ENCODE data around the gene DGKG.

The DGKG gene

DNA sequence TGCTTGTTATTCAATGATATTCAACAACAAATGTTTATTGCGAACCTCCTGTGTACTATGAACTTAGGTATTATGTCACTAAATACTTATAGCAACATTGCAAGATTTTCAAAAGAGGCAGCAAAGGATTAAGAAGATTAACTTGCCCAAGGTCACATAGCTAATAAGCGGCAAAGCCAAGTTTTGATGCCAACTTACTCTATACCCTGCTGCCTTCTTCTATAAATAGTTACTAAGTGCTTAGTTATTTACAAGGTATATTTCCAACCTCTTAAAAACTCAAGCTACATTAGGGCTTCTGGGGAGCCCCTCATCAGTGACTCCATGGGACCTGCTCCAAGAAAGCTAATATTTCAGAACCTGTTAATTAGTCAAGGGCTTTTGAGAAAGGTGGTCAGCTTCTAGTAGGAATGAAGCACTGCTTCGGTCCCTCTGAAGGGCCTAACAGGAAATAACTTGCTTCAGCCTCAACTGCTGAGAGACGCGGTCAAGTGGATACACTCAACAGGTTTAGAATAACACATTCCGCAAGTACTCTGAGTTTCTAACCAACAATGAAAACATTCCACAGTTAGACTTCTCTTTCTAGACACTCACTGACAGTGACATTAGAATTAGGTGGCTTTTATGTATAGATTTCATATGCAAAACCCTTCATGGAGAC is 125.5 kb downstream of the DGKG start:
- no peak for DNase-seq

DNA sequence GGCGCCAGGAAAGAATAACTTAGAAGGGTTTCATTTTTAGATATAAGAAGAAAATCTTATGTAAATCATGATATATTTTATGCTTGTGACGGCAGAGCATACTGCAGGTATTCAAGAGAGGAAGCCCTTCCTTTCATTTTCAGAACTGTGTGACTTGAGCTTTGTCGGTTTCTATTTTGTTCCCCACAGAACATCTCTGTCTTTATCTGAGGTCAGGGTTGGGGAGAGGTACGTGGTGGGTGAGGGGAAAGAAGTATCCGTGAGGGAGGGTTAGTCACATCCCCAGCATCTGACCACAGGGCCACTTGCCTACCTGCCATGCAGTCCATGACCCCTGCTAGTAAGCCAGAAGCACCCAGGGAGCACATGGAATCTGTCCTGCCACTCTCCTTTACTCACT is 126.5 kb downstream of the DGKG start:
- no peak for DNase-seq

DNA sequence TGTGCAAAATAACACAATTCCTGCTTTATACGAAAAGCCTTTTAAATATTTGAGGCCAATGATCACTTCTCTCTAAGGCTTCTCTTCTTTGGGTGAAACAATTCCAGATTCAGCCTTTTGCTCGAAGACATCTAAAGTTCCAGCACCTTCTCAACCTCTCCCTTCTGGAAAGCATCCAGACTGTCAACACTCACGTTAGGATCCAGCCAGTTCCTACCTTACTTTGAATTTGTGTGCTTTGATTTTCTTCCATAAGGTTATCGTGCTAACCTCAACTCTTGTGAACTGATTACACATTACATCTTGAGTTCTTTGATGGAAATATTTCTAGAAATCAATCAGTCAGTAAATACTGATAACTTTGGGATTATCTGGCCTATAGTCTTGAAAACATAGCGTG is 127.9 kb downstream of the DGKG start:
- DNase-seq: no peak

DNA sequence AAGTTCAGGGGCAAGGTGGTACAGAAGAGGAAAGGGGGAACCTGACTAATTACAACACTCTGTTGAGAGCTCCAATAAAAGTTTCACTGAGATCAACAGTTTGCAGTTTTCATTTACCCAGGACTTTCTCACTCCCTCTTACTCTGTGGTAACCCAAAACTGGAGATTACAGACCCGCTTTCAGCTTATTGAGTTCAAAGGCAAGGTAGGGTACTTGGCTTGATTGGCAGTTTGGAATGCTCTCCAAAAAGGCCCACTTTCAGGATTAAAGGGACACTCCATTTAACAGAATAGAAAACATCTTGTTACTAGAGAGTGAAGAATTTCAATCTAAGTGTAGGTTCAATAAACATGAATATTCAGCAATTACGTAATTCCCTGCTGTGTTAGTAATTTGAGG is 135.6 kb downstream of the DGKG start:
- no peak for DNase-seq

DNA sequence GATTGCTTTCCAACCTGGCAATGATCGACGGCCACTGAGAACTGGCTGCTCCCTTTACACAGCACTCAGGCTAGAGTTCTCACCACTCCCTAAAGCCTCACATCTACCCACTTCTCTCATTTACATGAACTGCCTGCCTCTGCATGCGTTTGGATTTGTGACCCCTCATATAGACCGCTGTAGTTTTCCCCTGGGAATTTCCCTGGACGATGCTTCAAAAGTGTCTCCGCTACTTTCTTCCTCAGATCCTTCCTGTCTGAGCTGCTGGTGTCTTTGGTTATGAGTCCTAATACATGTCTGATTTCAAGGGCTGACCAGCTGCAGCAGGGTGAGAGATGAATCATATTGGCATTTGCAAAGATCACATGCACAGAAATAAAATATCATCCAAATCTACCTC is 136.4 kb downstream of the DGKG start:
- DNase-seq: no peak

DNA sequence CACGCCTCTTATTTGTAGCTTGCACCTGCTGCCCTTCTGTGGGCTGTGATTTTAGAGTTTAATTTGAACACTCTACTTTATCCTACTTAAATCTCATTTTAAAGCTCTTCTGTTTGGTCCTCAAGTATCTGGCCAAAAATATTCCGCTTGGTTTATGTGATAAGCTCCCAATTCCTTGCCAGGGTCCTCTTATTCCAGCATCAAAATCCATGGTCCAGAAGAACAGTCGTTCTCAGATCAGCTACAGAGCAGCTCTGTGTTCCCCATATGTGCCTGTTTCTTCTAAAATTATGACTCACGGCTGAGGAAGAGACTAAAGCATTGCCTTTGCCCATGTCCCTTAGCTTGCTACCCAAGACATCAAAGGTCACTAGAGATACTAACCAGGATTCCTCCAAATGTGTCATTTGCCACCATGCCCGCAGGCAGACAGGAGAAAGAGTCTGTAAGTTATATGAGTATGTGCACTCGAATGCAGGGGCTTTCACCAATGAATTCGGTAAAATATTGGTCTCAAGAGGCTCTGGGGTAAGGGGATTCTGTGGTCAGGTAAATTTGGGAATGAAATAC is 137.9 kb downstream of the DGKG start:
- no peak for DNase-seq

DNA sequence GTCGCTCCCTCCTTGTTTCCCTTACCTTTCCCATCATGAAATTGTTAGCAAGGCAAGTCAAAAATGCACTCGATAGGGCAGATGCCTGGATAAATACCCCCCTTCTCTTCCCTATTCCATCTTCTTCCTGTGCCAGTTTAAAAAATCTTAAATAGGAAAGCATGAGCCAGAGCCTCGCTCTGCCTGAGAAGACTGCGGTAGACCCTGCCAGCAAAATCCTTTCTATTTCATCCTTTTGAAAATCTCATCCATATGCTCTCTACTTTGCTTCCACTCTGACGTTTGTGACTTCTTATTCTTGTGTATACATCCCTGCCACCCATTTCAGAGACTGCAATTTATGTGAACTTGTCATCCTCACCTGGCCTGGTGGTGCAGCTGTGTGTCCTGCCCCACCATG is 138.6 kb downstream of the DGKG start:
- DNase-seq: no peak

DNA sequence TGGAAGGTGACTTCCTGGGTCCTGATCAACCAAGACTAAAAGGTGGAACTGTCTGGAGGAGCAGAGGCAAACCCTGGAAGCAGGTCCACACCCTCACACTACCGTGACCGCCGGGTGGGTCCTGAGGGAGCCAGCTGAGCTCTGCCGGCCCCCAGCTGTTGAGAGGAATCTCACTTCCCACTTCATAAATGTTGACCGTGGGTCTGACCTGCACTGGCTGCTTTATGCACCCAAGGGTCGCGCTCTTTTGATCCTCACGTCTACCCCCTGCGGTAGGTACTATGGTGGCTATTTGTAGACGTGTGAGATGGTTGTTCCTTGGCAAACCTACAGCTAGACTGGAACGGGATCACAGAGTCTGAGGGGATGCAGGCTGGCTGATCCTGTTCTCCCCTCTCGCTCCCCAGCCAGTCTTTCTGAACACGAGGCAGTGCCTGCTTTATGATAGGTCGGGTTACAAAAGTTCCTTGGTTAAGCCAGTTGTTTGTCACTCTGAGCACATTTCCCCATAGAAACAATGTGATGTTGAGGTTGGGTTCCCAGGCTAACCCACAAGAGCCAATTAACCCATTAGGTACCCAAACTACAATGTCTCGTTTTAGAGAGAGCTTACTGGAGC is 140.2 kb downstream of the DGKG start:
- DNase-seq: no peak

DNA sequence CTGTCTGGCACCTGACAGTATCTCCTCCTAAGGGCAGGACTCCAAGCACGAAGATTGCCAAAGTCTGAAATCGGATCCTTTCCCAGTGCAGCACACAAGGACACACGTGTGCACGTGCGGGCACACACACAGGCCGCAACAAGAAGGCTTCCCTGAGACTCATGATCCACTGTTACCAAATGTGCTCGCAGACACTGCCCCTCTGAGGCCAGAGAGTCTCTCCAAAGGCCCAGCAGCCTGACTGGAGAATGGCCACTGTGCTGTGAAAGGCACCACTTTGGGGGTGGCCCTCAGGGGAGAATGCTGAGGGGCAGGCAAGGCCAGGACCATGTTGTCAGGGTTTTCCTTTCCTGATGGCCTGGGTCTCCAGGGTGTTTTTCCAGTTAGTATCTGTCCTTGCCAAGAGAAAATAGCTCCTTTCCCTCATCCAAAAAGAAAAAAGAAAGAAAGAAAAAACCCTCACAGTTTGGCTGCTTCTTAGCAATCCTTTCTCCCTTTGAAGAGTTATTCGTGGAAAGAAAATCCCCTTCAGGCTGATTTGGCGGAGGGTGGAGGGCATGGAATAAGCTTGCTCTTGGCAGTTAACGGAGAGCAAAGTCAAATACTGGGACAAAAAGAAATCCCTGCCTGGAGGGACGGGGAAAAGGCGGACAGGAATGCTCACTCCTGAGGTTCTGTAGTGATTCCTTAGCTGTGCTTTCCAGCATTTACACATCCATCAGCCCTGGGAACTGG is 141.0 kb downstream of the DGKG start:
- no peak for DNase-seq

DNA sequence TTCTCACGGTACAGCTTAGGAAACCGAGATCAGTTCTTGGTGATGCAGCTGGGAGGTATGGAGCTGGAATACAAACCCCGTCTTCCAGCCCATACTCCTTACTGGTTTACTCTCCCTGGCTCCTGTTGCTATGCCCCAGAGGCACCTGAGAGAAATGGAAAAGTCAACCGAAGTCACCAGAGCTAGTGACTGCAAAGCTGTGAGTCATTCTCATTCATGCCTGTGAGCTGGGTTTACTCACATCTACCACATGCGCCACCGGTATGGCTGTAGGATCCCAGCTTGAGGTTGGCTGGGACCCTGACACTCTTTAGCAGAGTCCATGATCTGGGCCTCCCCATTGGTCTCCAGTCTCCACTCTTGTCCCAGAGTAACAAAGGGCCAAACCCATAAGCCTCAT is 141.7 kb downstream of the DGKG start:
- DNase-seq: no peak

DNA sequence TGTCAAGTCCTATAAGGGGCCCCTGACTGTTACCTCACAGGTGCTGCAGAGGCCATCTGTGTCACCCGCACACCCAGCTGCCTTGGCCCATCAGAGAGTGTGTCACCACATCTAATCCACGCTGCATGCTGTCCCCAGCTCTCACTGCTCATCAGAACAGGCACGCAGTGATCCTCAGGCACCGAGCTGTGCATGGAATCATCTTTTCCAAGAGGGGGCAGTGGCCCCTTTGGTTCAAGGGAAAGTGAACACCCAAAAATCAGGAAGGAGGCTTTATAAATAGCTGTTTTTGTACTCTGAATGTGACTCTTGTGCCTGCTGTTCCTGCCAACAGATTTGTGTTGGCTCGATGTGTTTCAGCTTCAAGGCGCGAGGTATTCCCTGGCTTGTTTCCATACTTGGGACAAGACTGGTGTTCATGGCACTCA is 142.8 kb downstream of the DGKG start:
- DNase-seq: no peak

DNA sequence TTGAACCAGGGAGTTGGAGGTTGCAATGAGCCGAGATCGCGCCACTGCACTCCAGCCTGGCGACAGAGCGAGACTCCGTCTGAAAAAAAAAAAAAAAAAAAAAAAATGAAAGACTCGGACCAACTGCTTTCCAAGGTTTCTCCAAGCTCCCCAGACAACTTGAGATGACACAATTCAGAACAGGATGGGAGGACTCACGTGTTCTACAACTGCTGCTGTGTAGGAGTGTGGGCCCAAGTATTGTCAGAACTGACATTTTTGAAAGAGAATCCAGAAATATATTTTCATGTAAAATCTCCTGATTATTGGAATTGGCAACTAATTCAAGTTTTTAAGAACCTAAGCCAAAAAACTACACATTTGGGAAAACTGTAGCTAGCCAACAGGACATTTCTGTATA is 143.6 kb downstream of the DGKG start:
- DNase-seq: no peak

DNA sequence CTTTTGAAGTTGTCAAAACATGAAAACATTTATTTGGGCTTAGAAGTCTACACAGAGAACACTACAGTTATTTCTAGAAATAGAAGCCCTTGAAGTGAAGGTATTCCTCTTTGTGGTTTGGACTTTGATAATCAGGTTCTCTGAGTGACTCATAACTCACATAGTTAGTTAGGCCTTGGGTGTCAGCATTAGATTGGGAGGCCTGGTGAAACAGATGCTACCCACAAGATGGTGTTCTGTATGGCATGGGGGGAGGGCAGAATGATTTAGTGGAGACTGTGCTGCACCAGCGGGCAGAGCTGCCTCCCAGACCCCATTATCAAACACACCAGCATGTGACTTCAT is 144.2 kb downstream of the DGKG start:
- DNase-seq: no peak

DNA sequence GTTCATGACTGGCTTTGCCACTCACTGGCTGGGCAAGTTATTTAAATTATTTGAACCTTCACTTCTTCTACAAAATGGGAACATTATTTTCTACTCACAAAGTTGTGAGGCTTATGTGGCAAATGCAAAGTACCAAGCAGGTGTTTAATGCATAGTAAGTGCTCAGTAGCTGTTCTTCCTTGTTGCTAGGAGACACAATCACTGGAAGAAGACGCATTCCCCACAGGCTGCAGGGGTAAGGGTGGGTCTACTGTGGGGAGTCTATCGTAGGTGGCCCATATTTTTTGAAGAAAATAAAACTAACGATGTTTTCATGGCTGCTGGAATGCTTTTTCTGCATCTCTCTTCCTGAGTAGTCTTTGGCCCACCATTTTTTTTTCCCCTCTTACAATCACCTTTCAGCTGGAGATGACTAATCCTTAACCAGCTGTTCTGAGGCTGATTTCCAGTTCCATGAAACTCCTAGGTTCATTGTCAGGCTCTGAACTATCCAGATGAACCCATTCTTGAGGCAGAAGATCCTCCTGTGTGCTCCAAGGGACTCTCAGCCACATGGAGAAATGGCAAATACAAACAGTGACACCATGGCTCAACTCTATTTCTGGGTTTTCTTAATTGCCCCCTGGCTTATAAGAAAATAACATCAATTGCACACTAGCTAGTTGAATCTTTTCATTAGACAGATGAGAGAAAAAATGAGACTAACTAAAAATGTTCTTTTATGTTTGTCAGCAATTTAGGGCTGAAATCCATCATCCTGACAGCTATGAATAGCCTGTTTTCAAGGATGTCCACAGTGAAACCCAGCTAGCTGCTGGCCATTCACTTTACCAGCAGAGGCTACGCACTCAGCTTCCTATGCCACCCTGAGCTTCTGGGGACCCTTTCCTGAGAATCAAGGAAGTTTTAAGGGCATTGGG is 144.9 kb downstream of the DGKG start:
- DNase-seq: no peak

DNA sequence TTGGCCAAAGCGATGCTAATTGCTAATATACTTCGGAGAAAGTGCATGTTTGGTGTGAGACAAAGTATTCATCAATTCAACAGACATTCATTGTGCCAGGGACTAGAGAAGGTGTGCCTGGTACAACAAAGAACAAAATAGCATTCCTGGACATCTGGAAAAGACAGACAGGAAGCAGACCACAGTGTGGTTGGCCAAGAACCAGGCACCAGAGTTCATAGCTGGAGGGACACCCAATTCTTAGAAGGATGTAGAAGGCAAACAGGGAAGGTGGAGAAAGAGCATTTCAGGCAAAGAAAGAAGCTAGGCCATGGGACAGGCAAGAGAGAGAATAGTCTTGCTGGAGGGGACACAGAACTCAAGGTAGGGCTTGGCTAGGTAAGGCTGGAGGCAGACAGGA is 147.4 kb downstream of the DGKG start:
- DNase-seq: no peak

DNA sequence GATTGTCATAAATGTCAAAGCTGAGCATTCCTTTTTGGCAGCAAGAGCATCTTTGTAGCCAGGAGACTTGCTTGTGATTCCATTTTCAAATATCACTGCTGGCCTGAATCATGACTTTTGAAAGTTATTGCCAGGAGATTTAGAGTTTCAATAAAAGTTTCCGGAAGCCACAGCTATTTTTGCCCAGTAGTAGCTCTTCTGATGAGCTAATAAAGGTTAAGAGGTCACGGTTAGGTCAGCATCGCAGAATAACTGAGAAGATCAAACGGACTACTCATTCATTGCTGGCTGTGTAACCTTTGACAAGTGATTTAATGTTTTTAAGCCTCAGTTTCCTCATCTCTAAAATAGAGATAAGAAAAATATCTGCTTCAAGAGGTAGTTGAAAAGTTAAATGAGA is 148.1 kb downstream of the DGKG start:
- DNase-seq: no peak

DNA sequence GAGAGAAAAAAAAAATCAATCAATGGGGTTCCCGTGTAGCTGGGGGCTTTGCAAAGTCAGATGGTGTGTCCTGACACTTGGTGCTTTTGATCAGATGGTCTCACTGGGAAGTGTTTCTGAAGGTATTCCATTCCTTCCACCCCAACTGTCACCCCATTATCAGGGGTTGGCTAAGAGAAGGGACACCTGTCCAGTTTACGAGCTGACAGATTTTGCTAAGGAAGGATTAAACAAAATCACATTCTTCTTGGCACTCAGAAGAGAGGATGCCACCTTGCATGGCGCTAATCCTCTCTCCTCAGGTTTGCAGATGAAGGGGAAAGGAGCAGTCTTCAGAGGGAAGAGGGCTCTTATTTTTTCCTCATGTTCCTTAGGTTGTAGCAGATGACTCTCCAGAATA is 149.4 kb downstream of the DGKG start:
- no peak for DNase-seq

DNA sequence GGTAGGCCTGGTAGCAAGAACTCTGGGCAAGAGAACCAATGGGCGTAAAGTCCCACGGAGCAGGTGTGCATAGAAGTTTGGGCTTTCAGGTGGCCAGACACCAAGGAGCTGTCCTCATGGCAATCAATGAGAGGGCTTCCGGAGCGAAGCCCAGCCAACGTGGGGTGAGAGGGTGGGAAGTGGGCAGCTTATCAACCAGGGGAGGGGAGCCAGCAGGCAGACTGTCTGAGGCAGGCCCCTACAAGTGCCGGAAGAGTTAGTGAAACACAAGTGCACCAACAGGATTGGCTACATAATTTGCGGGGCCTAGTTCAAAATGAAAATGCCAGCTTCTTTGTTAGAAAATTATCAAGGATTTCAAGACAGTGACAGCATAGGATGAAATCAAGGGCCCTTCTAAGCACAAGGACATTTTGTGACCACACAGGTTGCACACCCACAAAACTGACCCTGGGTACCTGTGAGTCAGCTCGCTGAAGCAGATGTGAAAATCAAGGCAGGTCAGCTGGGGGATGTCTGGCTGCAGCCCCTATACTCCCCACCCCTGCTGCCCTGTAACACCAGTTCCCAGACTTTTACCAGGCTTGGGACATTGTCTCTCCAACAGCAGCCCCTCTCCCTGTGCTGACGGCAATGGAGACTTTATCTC is 151.1 kb downstream of the DGKG start:
- DNase-seq: no peak

DNA sequence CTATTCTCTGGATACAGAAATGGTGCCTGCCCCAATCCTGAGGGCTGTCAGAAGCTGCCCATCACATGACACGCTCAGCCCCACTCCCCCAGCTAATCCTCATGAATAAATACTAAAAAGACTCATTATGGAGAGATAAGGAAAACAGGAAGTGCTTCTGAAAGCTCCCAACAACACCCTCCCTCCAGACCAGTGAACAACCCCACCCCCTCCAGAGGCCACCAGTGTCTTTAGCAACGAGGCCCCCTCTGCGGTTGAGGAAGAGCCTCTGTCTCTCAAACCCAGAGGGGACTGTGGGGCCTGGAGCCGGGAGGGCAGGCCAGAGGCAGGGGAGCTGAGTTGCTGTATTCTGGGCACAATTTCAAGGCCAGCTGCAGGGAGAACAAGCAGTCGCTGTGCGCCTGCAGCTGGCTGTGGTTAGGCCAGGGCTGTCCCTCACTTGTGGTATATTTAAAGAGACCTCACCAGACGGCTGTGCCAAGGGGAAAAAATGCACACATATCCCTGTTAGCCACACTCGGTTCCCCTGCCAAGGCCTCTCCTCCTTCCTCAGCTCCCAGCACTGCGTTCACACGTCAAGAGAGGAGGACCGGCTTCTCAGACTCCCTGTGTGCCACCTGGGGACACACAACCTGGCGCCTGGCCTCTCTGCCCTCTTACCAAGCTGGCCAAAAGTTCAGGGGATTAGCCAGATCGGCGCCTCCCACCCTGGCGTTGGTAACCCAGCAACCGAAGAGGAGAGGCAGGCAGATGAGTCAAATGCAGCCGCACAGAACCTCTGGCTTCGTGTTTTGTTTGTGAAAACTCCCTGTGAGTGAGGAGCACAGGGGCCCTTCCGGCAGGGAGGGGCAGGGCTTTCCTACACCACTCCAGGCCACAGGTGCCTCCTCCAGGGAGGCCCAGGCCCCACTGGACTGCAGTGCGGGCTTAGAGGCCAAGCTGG is 152.0 kb downstream of the DGKG start:
- no peak for DNase-seq

DNA sequence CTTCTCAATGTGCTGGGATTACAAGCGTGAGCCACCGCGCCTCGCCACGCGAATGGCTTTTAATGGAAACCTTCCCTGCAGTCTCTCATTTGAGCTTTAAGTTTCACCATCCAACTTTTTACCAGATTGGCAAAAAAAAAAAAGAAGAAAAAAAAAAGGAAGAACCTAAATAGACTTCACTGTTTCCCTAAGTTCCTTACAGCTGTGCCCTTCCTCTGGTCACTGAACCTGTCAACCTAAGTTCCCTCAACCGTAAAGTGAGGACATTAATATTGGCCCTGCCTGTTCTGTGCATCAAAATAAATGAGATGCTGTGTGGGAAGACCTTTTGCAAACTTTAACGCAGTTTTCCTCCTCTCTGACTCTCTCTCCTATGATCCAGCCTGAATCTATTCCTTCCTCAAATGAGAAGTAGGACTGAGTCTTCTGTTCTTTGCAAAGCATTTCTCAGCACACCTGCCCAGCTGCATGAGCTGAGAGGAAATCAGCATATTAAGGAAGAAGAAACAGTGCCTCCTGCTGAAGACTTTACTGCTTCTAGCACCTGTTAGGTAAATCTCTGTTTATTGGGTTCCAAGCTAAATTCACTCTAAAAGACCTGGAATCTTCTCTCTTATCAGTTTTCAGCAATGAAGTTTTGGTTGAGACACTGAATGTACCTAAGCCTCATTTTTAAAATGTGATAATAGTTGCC is 153.6 kb downstream of the DGKG start:
- DNase-seq: no peak

DNA sequence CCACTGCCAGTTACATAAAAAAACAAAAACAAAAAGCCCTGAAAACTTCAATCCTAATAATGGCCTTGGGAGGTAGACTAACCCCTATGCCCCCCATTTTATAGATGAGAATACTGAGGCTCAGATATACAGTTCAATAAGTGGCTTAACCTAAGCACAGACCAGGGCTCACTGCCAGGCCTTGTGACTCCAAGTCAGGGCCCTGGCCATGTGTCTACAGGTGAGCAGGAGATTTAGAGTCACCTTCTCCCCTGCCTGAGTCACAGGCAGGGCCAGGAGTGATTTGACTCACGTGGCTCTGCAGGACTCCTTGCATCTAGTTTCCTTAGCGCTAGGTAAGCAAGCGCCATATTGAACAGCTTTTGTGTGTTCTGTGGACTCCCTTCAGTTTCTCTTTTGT is 154.5 kb downstream of the DGKG start:
- DNase-seq: no peak
